SK-N-MC (cell line): ENCODE measurements around the gene NEU1.

Source experiments
- FOXP2 ChIP-seq: optimal IDR thresholded peaks from 2 replicates; pipeline ENCODE3; 2011; ENCODE audit warnings: mild to moderate bottlenecking, moderate library complexity; ENCODE audit not compliant: insufficient read depth; ENCODE audit errors: extremely low read length, control extremely low read depth
- POLR2AphosphoS5 ChIP-seq: IDR thresholded peaks from 2 replicates; pipeline ENCODE4 v1.6.1; 2012; ENCODE audit warnings: mild to moderate bottlenecking, low read depth, low read length, borderline replicate concordance

- TF ChIP-seq POLR2AphosphoS5 (no peak), FOXP2 (no peak)
These were observed 11.2 kb downstream of the NEU1 start for GRCh38 chr6:31851485-31851832.
